HG02884 (cell line): ENCODE data around the gene PDE1C.
A peak's percentile ranks its signal among the peaks of the same experiment; 100 is the strongest.

Source experiments
- ATAC-seq: cut with Tn5 transposase; IDR thresholded peaks from one replicate; pipeline ENCODE4 v1.9.1; 2021; ENCODE audit warnings: mild to moderate bottlenecking, moderate library complexity; ENCODE audit not compliant: unreplicated experiment

Gene PDE1C

DNA sequence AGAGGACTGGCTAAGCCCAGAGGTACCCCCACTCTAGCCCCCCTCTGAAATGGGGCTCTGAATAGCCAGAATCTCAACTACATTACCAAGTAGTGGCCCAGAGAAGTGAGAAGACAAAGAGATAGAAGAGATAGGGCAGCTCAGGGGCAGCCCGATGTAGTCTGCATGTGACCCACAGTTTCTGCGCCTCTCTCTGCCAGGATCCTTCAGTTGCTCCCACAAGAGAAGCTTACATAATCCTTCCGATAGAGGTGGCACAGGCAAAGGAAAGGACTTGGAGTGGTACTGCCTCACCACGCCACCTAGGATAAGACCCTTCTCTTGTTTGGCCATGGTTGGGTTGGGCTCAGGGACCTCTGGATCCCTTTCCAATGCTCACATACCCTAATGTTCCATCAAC is 5.4 kb upstream of the PDE1C start:
- no peak for ATAC-seq

DNA sequence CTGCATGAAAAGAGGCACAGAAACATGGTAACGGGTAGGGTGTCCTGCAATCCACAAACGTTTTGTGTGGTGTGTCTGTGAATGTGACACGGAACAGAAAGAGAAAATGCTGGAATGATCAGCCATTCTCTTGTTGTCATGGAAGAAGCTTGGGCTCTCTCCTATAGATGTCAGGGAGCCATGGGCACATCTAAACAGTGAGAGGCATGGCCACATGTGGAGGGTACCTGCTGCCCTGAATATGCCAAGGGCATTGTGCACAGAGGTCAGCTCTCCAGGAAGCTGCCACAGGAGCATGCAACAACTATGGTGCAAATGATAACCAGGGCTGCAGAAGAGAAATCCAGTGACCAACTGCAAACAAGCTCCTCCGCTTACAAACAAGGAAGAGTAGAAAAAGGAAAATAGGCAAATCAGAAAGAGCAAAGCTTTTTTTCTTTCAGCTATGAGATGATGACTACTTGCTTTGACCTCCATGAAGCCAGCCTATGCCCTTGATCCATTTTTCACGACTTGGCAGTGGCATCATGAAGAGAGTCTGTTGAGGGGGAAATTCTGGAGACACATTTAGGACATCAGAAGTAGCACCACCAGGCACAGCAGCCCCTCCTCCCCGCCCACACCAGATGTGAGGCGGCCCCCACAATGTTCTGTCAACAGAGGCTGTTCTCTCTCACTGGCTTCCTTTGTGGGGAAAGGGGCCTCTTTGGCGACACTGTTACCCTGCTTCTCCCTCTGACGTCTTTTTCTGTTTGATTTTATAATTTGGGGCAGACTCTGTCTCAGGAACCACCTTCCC is 4.8 kb upstream of the PDE1C start:
- ATAC-seq = no peak

DNA sequence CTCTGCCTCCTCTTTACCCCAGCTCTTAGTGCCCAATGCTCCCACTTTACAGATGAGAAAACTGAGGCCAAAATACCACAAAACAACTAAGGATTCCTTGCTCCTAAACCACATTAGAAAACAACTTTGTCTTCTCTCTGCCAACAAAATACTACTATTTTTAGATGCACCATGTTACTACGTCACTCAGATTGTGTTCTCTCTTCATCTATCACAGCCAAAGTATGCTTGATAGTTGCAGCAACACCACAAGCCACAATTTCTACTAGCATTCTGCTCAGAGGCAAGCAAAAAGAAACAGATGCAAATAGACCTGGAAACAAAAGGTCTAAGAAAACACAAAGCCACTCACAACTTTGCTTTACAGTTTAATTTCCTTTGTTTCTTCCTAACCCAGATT is 3.3 kb upstream of the PDE1C start:
- ATAC-seq = no peak

DNA sequence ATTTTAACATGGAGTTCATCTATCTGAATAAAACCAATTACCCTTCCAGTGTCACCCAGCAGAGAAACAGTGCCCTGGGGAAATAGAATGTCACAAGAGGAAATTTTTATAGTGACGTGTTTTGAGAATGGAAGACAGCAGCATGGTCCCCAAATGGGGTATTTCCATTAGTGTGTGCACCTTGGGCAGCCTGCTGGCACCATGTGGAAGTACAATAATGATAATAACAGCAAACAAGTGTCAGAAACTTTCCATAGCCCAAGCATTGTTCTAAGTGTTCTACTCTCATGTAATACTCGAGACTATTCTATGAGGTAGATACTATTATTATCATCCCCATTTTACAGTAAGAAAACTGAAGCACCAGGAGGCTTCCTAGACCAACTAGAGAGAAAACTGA is 2.2 kb upstream of the PDE1C start:
- ATAC-seq = no peak

DNA sequence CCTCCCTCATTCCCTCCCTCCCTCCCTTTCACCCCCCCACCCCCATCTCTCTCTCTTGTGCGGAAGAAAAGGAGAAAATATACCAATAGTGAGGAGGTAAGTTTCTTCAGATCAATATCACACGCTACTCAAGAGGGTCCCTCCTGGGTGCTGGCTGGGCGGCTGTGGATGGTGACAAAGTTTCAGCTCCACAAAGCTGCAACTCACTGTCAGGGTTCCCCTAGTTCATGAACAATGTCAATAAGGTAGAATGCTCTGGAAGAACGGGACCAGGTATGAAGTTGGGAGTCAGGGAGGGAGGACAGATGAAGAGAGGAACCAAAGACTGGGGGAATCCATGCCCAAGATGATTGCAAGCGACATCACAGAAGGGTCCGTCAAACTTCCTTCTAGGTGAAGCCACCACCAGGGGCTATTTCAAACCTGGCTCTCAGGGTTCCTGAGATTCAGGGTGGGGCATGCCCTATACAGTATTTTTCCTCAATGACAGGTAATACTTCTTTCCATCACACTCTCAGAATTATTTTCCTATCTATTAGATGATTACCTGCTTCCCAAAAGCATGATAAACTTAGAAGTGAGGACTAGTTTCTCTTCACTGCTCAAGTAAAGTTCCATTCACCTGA is 1.4 kb upstream of the PDE1C start:
- ATAC-seq = no peak

DNA sequence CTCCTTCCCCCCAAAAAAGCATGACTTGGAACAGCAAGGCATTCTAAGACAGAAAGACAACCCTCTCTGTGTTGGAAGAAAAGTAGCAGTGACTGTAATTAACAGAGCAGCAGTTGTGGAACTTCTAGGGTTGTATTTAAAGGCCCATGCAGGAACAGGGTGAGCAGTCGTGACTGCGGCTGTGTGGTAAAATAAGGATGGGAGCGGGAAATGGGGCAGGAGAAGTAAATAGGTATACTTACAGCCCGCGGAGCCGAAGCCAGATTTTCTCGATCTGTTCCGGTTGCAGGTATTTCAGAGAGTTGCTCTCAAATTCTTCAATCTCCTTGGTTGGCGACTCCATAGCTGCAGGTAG is 179 bp downstream of the PDE1C start:
- no peak for ATAC-seq

DNA sequence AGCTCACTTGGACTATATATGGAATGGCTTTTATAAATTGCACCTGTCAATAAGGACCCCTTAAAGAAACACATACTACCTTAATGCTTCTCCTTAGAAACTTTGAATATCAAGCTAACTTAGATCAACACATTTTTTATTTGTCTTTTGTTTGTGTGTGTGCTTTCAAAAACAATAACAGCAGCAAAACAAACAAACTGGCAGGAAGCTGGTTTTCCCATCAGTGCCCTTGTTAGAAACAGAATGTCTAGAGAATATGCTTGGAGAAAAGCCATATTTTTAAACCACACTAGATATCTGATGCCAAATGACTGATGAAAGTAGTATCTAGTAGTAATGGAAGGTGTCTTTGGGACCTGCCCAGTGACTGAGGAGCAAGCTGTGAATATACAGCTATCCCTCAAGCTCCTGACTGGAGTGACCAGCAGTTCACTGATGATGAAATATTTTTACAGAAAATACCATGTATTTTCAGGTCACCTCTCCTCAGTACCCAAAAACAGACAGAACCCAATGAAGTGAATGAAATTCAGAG is 1.0 kb downstream of the PDE1C start:
- ATAC-seq = no peak

DNA sequence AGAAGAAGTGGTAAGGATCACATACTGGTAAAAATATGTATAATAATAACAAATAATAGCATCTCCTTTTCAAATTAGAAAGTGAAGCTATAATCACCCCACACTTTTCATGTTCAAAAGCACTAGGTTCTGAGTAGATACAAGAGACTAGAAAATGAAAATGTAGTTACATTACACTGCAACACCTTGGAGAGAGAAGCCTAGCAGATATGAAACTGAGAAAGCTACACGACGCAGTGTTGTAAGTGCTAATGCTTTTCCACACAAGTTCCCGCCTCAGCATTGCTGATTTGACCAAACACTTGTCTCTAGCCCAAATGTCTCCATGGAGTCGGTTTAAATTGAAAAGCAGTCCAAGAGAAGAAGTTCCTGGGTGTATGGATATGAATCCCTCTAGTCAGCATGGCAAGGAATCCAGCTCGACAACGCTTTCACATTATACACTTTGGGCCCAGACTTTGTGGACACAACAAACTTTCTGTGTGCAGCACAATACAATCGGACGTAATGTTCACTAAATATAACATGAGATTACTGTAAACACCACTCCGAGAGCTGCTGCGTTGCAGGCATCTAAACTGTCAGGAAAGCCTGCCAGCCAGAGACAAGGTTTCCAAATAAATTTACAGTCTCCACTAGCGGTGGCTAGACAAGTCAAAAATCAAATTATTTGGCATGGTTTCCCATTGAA is 1.7 kb downstream of the PDE1C start:
- no peak for ATAC-seq

DNA sequence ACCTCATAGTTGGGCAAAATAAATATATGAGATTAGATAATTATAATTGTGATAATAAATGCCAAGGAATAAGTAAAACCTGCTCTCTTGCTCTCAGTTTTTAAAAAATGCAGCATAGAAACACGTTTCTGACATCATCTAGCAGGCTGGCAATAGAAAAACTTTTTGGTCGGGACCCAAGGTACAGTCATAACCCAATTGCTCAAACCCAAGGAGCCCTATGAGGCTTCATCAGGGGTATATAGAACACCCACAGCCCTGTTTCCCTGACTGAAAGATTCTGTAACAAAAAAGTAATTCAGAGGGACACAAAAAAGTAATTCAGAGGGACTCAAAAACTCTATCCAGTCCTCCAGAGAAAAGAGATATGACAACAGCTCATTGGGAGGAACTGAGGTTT is 3.8 kb downstream of the PDE1C start:
- ATAC-seq = no peak

DNA sequence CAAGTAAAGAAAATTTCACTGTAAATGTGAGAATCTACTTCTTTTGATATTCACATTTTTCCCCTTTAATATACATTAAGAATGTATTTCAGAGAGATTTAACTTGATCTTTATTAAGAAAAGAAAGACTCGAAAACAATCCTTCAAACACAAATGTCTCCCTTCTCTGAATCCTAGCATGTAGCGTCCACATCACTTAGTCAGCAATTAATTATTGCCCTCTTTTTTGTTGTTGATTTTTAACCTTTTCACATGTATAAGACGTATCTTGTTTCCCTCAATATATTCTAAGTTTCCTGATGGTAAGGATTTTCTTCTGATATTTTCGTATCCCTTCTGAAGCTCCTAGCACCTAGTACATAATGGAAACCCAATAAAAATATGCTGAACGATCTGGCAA is 6.6 kb downstream of the PDE1C start:
- ATAC-seq = no peak

DNA sequence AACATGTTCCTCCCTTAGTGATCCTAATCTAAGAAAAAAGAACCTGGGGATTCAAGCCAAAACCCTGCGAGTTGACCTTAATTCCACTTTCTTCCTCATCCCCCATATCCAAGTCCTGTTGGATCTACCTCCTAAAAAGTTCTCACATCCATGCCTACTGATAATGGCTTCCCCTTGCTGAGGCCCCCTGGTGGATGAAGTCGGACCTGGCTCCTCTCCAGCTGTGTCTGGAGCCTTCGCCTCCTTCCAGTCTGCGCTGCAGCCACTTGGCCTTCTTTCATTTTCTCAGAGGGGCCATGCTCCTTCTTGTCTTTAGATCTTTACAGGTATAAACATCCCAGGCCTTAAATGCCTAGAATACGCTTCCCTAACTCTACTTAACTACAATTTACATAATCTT is 8.1 kb downstream of the PDE1C start:
- ATAC-seq = peak; percentile 48

DNA sequence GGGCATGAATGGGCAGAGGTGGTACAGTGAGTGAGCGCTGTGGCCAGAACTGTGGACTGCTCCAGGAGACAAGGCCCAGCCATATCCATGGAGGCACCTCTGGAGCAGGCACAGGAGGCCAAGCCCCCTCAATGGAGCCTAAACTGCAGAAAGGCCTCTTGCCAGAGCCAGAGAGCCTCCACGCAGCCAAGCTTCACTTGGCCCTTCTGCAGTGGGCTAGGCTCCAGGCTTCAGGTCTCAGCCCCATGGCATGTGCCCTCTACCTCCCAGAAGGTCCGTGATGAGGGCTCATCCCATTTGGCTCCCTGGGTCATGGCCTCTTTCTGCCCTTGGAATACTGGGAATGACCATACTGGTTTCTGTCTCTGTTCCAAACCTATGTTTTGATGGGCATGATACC is 8.9 kb downstream of the PDE1C start:
- ATAC-seq = no peak

DNA sequence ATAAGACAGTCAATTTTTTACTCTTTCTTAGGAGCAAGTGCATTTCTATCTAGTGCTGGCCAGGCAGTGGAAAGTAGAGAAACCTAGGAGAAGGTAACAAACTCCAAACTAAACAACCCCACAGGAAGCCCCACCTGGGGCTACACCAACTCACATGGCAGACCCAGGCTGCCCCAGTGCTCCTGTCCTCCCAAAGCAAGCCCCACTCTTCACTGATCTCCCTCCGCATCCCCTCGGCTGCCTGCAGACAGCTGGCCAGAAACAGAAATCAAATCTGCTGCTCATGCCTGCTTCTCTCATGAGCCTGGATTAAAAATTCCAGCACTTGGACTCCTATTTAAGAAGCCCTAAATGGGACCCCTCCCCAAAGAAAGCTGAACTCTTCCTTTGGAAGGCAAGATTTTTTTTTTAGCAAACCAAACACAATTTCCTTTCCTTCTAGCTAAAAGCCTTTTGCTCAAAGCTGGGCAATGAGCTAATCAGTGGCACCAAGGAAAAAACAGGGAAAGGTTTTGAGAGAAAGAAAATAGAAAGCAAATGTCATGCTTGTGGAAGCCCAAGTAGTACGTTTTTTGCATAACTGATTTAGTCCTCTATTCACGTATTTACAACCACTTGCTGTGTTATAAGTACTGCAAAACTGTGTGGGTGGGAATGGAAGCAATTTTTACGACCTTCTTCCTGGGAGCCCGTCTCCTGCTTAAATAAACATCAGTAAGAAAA is 10.8 kb downstream of the PDE1C start:
- no peak for ATAC-seq

DNA sequence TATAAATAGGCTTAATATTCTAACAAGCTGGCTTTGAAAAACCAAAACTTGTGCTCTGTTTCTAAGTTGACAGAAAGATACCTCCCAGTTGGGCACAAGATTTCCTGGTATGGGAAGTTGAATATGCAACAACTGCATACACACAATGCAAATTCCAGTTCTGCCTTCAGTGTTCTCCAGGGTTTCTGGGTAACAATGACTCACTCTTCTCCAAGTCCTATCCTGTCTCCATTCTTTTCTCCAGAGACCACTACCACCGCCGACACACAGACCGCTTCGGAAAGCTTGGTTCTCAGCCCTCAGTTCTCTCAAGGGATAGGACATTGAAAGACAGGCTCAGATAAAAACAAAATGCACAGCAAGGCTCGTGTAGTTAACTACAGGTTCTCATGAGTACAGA is 12.2 kb downstream of the PDE1C start:
- no peak for ATAC-seq

DNA sequence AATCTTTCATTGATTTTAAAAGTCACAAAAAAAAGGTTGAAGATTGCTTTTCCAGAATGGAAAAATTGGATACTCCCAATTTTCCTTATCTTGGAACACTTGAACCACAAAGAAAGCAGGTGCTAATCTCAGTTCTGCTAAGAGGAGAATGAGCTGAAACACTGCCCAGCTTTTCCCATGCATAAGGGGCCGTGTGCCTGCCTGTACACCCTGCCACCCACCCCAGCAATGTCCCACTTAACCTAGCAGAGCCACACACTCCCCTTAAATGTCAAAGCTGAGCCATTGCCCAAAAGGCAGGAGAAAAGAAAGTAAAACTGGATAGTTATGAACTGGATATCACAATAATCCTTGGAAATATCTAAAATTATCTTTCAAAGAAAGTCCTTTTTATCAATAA is 13.4 kb downstream of the PDE1C start:
- no peak for ATAC-seq

DNA sequence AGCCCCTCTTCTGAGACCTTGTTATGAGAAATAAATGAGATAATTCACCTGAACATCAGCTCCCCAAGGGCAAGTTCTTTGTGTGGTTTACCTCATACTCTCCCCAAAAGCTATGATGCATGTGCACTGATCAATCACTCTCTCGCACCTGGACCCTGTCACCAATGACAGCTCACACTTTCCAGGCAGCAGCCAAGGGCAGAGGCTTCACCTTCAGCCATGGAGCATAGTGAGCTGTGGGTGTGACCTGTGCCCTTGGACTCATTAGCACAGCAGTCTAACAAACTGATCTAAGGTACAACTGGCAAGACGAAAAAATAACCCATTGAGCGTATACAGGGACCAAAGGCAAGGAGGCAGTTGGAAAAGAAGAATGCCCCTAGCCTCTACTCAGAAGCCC is 17.0 kb downstream of the PDE1C start:
- ATAC-seq = no peak

DNA sequence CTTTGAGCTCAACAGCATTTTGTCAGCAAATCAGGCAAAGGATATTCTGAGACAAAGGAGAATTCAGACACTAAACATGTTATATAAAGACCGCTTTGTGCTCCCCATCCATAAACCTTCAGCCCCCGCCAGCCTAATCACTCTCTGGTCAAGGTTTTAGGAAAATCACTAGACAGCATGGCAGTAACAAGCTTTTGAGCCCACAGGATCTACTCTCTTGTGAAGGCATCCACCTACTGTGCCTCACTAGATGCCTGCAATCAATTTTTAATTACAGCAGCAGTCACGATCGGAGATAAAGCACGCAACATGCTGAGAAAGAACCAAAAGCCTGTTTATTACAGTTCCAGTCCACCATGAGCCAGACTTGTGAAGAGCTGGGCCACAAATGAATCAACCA is 19.1 kb downstream of the PDE1C start:
- no peak for ATAC-seq

DNA sequence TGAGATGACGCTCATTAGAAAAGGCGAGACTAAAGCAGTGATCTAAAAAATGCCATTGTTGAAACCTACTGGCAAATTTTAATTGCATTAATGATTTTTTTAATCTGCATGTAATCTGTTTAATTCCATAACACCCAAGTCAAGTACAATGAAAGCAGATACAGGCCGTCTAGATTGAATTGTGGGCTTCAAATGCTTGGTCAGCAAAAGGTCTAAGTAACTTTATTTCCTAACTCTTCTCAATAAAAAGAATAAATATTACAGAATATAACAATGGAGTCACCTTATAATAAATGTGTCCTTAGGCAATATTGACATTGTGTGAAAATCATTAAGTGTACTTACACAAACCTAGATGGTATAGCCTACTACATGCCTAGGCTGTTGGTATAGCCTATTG is 20.6 kb downstream of the PDE1C start:
- no peak for ATAC-seq

DNA sequence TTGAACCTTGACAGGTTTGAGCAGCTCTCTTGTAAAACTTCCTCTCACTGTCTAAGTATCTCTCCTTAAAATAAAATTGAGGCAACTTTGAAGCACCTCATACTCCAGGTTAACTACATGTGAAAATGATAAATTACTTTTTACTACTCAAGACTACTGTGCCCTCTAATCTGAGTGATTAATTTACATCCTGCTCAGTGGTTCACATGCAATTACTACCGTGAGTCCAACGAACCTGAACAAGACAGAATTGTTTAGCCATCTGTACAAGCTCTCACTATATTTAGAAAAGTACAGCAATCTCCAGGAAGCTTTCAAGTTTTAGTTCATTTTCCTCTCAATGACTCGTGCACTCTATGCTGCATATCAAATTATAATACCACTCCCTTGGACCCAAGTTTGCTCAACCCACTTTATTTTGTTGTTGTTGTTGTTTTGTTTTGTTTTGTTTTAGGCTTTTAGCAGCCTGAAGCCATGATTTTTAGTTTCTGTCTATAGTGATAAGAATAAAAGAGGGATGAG is 21.2 kb downstream of the PDE1C start:
- no peak for ATAC-seq

DNA sequence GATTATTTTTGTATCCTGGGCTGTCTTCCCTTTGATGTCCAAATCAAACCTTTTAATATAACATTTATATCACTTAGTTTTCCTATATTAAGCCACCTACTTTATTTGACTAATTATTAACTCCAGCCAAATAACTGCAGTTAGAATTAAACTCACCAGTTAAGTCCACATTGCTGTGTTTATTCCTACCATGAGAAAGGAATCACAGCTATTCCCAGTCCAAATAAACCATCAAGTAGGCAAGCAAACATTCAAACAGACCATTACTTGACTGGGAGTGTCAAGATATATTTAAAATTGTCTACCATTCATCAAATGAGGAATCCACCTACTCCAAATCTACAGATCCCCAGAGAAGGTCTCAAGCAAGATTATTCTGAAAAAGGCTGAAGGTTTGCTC is 22.4 kb downstream of the PDE1C start:
- ATAC-seq = no peak

DNA sequence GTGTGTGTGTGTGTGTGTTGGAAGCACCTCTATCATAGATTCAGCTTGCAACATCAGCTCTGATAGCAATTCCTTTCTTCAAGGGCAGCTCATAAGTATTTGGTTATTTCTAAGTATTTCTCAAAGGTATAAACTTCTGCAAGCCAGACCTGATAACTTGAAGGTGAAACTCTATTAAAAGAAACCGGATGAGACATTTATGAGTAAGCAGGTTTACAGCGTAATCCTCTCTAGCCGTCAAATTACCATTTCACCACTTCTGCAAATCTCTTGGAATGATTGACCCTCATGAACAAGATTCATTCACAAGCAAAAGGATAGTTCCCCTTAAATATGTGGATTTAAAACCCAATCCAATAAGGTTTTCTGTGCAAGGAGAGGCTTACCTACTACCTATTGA is 23.1 kb downstream of the PDE1C start:
- ATAC-seq = no peak
